ENCODE measurements around the gene TP63. TPM values are rescaled to one million over a fixed set of nuclear protein-coding genes. Genes with fewer than 3 reads are reported as not detected.

The TP63 gene
- total and polyA plus RNA-seq, 7 donors, result under 0.01 to 0.28 (median 0.15) TPM; not detected in 3

DNA sequence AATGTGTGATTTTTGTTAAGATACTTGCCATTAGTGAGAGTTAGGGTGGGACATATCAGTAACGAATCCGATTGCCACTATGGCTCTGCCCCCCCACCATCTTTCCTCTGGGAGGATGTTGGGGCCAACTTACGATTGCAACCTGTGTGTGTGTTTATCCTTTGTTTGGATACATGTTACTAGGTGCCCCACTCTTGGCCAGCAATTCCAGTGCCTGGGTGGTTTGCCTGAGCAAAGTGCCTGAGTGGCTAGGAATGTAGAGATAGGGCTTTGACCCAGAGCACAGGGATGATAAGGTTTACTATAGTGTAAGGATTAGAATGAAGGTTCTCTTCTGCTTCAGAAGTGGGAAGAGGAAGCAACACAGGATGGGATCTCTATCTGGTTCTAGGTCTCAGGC lies 231.8 kb downstream of the TP63 start:
- Histone ChIP-seq H3K36me3 (no peaks in the 10 kb centered on the region), H3K27me3 (no peaks in the 10 kb centered on the region), H3K27ac (no peak overlapping the region), H3K9me3 (no peaks in the 10 kb centered on the region), H3K4me3 (no peak overlapping the region), H3K4me1 (no peaks in the 10 kb centered on the region)
- intact Hi-C loops (cut with DNase I), result no loop called here
- DNase-seq, result no peak
- 77 to 86% methylated on average over 3 of the region's 3 CpGs for WGBS, 2 donors
- no peak for TF ChIP-seq POLR2AphosphoS5 (IDR thresholded peaks at IDR 0.05)
- TF ChIP-seq, protein P1, sequence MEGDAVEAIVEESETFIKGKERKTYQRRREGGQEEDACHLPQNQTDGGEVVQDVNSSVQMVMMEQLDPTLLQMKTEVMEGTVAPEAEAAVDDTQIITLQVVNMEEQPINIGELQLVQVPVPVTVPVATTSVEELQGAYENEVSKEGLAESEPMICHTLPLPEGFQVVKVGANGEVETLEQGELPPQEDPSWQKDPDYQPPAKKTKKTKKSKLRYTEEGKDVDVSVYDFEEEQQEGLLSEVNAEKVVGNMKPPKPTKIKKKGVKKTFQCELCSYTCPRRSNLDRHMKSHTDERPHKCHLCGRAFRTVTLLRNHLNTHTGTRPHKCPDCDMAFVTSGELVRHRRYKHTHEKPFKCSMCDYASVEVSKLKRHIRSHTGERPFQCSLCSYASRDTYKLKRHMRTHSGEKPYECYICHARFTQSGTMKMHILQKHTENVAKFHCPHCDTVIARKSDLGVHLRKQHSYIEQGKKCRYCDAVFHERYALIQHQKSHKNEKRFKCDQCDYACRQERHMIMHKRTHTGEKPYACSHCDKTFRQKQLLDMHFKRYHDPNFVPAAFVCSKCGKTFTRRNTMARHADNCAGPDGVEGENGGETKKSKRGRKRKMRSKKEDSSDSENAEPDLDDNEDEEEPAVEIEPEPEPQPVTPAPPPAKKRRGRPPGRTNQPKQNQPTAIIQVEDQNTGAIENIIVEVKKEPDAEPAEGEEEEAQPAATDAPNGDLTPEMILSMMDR (IDR thresholded peaks at IDR 0.05), result no peak
- TF ChIP-seq EP300 (IDR thresholded peaks at IDR 0.05), result no peak
- no peak for TF ChIP-seq POLR2A (IDR thresholded peaks at IDR 0.05)

DNA sequence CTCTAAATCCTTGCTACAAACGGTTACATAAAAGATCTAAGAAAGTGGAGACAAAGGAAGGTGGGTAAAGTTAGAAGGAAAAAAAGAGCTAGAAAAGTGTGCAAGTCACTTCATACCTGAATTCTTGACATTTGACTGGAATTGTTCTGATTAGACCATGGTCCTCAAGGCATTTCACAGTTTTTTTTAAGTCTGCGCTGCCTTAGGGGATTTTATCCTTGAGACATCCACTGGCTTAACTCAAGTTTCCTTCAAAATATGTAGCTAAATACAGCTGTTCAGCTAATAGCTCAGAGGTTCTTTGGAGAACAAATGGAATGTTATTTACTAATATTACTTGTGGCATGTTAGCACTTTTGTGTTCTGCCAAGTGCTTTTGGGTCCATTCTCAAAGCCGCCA lies 236.9 kb downstream of the TP63 start:
- H3K9me3 ChIP-seq, result no peaks in the 10 kb centered on the region
- no peak for TF ChIP-seq POLR2AphosphoS5 (IDR thresholded peaks at IDR 0.05)
- no peak for TF ChIP-seq POLR2A (IDR thresholded peaks at IDR 0.05)
- 90 to 96% methylated on average over 3 of the region's 3 CpGs for WGBS, 2 donors
- H3K4me1 ChIP-seq, result no peaks in the 10 kb centered on the region
- no peak overlapping the region for H3K4me3 ChIP-seq
- no peak for DNase-seq
- no peaks in the 10 kb centered on the region for H3K27me3 ChIP-seq
- intact Hi-C loops (cut with DNase I), result no loop called here
- H3K27ac ChIP-seq, result no peak overlapping the region
- no peaks in the 10 kb centered on the region for H3K36me3 ChIP-seq

DNA sequence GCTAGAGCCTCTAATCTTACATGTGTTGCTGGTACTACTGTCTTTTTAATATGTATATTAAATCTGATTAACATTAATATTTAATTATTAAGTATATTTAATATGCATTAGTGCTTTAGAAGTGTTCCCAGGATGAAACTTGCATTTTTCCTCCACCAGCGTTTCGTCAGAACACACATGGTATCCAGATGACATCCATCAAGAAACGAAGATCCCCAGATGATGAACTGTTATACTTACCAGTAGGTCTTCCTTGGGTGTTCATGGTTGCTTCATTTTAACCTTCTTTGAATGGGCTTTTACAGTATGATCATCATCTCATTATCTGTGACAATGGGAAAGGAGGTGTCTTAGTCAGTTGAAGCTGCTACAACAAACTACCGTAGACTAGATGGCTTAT lies 238.0 kb downstream of the TP63 start:
- 95 to 97% methylated on average over 4 of the region's 4 CpGs for WGBS, 2 donors
- H3K27me3 ChIP-seq, result no peaks in the 10 kb centered on the region
- intact Hi-C loops (cut with DNase I), result no loop called here

DNA sequence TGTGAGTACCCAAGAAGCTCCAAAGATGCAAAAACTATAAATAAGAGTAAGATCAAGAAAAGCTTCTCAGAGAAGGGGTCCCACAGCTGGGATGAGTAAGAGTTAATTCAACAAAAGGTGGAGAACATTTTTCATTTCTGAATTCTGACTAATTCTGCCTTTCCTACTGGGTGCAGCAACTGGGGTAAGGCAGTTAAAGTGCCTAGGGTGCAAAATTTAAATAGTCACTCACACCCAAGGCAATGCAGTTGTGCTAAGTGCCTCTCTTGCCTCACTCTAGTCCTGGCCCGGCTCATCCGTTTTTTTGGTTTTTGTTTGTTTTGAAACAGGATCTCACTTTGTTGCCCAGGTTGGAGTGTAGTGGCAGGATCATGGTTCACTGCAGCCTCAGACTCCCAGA lies 240.2 kb downstream of the TP63 start:
- intact Hi-C loops (cut with DNase I), result no loop called here
- no peak overlapping the region for H3K4me3 ChIP-seq
- no peaks in the 10 kb centered on the region for H3K9me3 ChIP-seq
- DNase-seq, result no peak
- no peak overlapping the region for H3K27ac ChIP-seq
- TF ChIP-seq, protein P1 (IDR thresholded peaks at IDR 0.05), result no peak
- no peak for TF ChIP-seq POLR2A (IDR thresholded peaks at IDR 0.05)
- no peak for TF ChIP-seq EP300 (IDR thresholded peaks at IDR 0.05)
- TF ChIP-seq POLR2AphosphoS5 (IDR thresholded peaks at IDR 0.05), result no peak
- no peaks in the 10 kb centered on the region for H3K27me3 ChIP-seq
- H3K36me3 ChIP-seq, result no peaks in the 10 kb centered on the region
- no peaks in the 10 kb centered on the region for H3K4me1 ChIP-seq
- WGBS, 2 donors, result 94 to 96% methylated on average over 2 of the region's 2 CpGs

More for the DNA sequence above, 238.0 kb downstream of the TP63 start:
- Histone ChIP-seq H3K27ac (no peak overlapping the region), H3K36me3 (no peaks in the 10 kb centered on the region), H3K4me3 (no peak overlapping the region), H3K4me1 (no peaks in the 10 kb centered on the region), H3K9me3 (no peaks in the 10 kb centered on the region)
- DNase-seq, result no peak
- TF ChIP-seq POLR2A (IDR thresholded peaks at IDR 0.05), result no peak
- TF ChIP-seq, protein P1 (IDR thresholded peaks at IDR 0.05), result no peak
- no peak for TF ChIP-seq POLR2AphosphoS5 (IDR thresholded peaks at IDR 0.05)
- TF ChIP-seq EP300 (IDR thresholded peaks at IDR 0.05), result no peak

DNA sequence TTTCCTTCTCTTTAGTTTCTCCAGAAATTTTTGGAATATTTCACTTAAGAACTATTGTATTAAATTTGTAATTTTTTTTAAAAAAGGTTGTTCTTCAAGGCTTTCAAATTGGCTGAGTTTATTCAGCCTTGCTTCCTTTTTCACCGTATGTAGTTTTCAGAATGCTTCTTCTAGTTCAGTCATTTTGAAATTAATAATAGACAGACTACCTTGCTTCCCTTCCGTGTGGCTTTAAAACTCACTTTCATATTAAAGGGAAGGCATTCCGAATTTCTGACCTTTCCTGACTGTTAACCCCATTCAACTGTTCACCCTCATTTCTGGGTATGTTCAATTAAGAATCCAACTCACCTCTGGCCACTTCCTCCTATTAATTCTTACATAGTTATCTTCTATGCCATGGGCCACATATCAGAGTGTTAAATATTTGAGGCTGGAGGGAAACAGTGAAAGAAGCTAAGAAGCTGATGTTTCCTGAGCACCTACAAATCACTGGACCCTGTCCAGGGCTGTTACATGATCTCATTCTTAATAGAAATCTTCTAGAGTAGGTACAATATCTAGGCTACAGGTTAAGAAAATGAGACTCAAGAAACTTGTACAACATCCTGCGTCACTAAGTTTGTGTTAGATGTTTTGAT lies 252.0 kb downstream of the TP63 start:
- Histone ChIP-seq H3K4me1 (no peaks in the 10 kb centered on the region), H3K9me3 (no peaks in the 10 kb centered on the region), H3K36me3 (no peaks in the 10 kb centered on the region), H3K4me3 (no peak overlapping the region), H3K27me3 (no peaks in the 10 kb centered on the region), H3K27ac (no peak overlapping the region)
- no peak for DNase-seq
- intact Hi-C loops (cut with DNase I), result no loop called here
- WGBS, 2 donors, result 77 to 81% methylated on average over 4 of the region's 4 CpGs
- TF ChIP-seq EP300 (IDR thresholded peaks at IDR 0.05), result no peak
- no peak for TF ChIP-seq POLR2AphosphoS5 (IDR thresholded peaks at IDR 0.05)
- TF ChIP-seq POLR2A (IDR thresholded peaks at IDR 0.05), result no peak
- TF ChIP-seq, protein P1 (IDR thresholded peaks at IDR 0.05), result no peak

Measured in sigmoid colon (tissue), 7 donors.